HG03354 (cell line): ENCODE results near the gene MREG.
"Not testable (repeated sequence)": the region's sequence is repeated elsewhere in the genome, so short reads cannot be mapped to it uniquely, and the experiment has no call there.

Experiments used
- ATAC-seq: cut with Tn5 transposase; IDR thresholded peaks from one replicate; pipeline ENCODE4 v1.9.1; 2021; ENCODE audit warnings: mild to moderate bottlenecking; ENCODE audit not compliant: unreplicated experiment, poor library complexity, severe bottlenecking

The MREG gene

DNA sequence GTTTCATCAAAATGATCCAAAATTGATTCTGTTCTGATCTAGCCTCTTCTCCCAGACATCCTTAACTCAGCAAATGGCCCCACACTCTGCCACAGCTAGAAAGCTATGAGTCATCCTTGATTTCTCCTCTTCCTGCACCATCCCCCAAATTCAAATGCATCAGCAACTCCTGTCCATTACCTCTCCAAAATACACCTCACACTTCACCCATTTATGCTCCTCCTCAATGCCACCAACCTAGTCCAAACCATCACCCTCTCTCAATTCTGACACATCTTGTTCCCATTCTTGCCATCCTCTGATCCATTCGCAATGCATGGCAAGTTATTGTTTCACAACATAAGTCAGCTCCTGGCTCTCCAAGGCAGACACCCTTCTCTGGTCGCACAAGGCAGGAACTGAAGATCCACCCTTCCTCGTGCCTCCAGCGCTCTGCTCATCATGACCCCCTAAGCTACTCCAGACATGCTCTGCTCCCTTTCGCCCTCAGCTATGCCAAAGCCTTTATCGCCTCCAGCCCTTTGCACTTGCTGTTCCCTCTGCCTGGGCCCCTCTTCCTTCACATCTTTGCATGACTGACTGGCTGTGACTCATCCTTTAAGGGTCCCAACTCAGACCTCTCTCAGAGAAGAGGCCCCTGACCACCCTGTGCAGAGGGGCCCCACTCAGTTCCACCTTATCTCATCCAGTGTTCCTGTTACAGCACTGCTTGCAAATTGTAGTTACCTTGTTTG is 83.6 kb downstream of the MREG start:
- no peak for ATAC-seq

DNA sequence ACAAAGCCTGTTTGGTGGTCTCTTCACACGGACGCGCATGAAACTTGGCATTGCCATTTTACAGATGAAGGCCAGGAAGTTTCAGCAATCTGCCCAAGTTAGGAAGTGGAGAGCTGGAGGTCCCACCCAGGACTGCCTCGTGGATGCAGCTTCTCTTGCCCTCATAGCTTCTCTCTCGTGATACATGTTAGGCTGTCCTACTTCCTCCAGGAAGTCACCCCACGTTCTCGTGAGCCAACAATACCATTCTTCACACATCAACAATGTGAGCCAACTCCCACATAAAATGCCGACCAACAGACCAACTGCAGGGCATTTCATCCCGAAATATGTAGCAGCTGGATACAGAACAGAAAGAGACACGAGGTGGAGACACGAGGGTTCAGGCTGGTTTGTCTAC is 85.3 kb downstream of the MREG start:
- no peak for ATAC-seq

DNA sequence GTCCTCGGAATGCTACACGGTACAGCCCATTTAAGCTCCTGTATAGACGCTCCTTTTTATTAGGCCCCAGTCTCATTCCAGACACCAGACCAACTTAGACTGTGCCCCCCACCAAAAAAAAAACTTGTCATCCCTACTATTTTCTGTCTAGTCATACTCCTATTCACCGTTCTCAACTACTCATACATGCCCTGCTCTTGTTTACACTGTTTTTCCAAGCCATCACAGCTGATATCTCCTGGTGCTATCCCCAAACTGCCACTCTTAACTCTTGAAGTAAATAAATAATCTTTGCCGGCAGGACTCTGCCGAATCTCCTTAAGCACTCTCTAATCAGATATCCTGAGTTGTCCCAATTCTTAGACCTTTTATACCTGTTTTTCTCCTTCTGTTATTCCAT is 86.4 kb downstream of the MREG start:
- not testable (repeated sequence) for ATAC-seq

DNA sequence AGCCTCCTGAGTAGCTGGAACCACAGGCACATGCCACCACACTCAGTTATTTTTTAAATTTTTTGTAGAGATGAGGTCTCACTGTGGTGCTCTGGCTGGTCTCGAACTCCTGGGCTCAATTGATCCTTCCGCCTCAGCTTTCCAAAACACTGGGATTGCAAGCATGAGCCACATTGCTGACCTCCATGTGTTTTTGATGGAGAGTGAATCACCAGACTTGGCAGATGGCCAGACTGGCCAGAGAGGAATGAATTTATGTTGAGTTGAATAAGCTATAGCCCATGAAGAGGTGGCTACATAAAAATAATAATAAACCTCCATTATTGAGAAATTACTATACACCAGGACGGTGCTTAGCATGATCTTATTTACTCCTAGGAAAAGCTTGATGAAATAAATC is 91.5 kb downstream of the MREG start:
- no peak for ATAC-seq

DNA sequence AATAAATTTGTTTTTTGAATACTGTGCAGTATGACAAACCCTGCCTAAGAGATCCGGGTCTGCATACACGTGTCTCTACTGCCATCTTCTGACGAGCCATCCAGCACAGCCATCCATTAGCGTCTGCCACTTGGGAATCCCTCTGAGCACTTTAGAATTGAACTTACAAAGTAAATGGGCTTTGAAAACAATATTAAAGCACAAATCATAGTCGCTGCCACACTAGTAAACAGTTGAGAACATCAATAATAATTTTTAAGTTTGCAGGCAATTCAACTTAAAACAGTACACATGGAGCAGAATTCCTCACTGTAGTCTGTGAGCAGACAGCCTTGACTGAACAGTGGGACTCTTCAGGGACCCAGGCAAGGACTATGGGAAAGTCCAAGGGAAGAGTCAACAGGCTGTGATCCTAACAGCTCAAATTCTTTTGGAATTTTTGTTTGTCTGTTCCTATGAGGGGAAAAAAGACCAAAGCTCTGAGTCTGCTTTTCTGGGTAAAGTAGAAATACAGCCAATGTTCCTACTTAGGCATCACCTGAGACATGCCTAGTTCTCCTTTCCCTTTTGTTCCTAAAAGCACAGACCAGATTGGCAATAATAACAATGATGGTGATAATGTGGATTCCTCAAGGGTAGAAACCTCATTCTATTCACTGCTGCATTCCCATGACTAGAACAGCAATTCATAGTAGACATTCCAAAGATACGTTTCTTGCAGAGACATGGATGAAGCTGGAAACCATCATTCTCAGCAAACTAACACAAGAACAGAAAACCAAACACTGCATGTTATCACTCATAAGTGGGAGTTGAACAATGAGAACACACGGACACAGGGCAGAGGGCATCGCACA is 92.9 kb downstream of the MREG start:
- ATAC-seq: peak; percentile 64

DNA sequence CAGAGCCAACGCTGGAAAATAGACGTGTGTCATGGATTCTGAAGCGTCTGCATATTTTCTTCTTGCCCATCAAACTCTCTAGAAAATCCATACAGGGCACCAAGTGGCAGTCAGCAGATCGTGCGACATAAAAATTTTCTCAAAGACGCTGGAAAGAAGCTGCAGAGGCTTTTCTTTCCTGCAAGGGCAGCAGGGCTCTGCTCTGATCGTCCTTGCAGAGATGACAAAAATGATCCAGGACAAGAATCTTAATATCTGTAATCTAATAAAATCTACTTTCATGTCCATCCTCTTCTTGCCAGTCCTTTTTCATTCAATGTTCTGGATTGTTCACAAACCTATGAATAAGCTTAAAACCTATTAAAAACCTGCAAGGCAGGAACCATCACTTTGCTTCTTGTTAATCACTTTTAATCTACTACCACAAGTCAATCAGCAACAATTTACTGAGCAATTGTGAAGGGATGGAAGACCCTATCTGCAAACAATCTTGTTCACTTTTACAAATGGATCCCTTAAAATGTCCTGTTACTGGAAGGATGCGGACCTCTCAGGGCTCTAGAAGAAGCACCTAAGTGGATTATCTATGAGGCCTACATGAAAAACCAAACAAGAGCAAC is 93.6 kb downstream of the MREG start:
- ATAC-seq: no peak

DNA sequence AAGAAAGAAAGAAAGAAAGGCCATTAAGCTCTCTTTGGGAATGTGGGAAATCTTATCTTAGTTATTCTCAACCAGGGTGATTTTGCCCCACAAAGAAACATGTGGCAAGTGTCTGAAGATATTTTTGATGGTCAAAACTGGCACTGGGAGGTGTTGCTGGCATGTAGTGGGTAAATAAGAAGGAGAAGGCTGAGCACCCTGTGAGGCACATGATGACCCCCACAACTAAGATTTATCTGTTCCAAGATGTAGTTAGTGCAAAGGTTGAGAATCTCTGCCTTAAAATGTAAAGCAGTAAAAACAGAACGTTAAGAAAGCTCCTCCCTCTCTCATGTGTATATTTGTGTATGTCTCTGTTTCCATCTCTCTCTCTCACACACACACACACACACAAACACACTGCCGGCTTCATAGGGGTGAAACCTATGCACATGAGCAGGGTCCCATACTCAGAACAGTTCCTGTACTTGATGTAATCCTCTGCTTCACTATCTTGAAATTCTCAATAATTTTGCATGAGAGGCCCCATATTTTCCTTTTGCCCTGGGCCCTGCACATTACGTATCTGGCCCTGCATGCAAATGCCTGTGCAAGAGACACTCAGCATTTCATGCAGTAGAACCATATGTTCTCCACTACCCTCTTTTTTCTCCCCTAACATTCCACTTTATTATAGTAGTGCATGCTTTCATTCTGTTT is 94.3 kb downstream of the MREG start:
- ATAC-seq: no peak

DNA sequence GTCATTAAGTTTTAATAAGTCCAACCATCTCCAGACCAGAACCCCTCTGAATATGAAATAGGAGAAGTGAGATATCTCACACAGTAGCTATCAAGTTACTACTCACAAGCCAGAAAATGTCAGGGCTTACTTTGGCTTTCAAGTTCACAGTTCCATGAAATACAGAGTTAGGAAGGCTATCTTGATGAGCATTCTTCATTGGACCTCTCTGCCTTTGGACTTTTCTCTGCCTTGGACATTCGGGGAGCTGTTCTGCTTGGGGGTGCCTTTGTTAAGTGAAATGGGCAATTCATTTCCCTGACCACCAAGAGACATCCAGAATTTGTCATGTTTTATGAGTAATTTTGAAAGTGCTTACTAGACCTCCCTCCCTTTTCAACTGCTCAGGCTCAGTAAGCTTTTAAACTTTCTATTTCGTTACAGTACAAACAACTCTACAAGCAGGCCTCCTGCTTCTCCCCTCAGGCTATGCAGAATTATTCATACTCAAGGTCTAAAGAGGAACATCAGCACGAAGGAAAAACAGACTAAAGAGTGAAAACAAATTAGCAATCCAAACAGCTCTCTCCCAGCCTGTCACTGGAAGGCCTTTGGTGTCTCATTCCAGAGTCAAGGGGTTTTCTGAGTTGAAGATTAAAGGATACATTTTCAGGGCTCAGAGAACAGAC is 95.3 kb downstream of the MREG start:
- peak; percentile 80 for ATAC-seq

DNA sequence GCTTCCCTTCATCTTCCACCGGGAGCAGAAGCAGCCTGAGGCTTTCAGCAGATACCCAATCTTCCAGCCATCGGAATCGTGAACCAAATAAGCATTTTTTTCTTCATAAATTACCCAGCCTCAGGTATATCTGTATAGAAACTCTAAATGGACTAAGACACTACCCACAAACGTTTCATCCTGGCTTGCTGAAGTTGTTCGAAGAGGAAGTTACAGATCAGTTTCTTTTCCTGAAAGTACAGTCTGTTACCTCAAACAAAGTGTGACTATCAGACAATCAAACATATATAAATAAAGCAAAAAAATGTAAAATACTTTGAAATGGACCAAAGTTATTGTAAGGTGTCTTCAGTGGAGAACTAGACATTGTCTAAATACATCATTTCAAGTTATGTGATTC is 97.9 kb downstream of the MREG start:
- ATAC-seq: no peak

DNA sequence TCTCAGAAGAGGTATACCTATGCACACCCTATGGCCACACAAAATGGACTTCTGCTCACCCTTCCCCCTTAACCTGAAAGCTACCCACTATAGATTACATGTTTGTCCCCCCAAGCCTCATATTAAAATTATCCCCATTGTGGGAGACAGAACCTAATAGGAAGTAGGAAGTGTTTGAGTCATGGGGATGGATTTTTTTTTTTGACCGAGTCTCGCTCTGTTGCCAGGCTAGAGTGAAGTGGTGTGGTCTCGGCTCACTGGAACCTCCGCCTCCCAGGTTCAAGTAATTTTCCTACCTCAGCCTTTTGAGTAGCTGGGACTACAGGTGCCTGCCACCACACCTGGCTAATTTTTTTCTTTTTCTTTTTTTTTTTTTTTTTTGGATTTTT is 98.6 kb downstream of the MREG start:
- ATAC-seq: no peak

DNA sequence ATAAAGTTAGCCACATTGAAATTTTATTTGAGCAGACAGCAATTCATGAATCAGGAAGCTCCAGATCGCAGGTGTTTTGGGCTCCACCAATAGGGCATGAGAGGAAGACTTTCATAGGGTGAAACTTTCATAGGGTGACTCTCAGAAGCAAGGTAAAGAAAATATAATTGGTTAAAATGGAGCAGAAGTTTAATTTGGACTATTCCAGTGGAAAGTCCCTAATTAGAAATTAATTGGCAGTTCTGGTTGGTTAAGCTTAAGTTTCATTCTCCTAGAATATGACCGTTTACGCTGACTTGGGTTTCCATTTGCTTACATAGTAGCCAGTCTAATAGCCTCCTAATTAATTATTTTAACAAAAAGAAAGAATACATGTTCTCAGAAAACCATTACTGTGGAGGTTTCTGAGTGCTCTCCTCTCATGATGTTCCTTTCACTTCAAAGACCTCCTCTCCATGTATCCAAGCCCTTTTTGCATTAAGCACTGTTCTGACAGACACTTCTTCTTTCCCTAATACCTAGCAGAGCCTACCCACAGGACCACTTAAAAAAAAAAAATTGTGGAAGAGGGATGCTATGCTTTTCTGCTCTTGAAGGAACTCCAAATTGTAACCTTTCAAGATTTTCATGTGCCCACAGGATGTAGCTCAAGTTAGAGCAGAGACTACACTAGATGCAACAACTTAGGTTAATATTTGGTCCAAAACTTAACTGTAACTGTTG is 99.1 kb downstream of the MREG start:
- no peak for ATAC-seq

DNA sequence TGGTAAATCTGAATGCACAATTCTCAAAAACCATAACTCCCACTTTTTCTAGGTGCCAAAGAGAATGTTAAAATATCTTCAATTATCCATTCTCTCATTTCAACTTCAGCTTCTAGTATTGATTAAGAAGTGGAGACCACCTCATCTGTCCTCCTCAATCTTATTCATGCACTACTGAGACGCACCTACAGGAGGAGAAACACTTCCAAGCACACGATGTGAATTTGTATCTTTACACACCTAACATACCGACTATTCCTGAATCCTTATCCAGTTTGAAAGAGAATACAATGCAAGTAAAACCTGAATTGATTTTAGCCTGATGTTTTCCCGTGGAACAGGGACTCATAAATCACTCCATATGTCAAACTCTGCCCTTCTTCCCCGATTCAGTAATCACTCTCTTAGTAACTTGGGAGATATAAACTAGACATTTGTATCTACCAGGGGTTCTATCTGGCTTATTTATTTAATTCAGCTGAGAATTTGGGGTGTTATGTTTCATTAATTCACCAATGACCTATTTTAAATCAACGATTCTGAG is 101.0 kb downstream of the MREG start:
- ATAC-seq: no peak

DNA sequence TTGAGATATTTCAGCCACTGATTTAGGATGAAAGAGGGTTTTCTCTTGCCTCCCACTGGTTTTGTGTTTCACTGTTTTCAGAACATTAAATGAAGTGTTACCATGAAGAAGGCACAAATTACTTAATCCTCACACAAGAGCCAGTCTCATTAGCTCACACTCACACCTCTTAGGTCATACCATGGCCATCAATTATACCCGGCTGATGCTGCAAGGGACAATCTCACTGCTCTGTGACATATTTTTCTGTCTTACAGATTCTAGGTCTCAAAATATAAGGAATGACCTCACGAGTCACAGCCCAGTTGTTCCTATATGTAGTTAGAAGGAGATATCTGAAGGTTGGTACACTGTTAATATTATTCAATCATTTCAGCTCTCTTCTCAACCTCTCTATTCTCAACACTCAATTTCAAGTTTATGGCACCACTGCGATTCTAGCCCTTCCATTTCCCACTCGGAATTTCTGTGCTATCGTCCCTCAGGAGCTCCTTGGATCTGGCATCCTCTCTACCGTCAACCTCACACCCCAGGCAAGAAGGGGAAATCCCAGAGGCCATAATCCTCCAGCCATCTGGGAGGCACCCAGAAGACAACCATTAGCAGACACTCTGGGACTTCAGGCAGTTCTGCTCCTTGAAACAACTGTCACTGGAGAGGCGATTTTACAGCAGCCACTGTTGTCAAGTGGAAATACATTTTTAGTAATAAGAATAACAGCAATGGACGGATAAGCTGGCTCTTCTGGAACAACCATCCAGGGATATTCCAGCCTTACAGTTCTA is 101.9 kb downstream of the MREG start:
- no peak for ATAC-seq

DNA sequence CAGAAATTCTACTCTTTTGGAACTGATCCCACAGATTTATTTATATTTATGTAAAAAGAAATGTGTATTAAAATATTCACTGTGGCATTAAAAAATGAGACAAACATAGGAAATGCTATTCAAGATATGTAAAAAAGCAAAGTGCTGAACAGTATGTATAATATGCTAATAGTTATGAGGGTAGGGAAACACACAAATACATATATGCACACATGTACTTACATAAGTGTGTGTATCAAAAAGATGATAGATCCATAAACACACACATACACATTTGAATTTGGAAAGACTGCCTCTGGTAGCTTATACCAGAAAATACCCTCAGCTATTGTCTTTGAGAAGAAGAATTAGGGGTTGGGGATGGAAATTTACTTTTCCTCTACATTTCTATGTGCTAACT is 103.2 kb downstream of the MREG start:
- ATAC-seq: no peak

DNA sequence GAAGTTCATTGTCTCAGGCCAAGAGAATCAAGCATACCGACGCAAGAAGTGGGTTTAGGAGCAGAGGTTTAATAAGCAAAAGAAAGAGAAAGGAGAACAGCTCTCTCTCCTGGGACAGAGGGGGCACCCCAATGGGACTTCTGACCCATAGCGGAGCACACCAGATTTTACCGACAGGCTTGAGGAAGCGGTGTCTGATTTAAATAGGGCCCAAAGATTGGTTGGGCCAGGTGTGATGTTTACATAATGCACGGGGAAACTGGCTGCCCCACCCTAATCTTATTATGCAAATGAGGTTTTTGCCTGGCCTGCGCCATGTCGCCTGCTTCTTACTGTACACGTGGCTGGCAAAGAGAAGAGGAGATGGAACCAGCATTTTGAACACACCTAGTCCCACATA is 106.2 kb downstream of the MREG start:
- ATAC-seq: no peak

DNA sequence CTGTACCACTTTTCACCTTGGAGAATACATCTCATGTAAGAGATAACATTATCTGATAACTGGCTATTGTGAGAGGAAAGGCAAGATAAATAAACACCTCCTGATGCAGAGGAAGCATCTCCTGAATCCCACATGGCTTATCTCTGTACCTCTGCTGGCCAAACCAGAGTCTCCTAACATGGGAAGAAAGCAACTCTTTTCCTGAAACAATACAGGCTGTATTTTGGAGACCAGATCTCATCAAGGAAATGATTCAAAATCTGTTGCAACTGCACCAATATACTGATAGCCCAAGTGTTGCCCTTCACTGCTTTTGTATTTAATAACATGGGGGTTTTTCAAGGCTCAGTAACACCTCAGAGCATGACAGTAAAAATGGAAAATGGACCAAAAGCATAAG is 106.9 kb downstream of the MREG start:
- ATAC-seq: no peak

DNA sequence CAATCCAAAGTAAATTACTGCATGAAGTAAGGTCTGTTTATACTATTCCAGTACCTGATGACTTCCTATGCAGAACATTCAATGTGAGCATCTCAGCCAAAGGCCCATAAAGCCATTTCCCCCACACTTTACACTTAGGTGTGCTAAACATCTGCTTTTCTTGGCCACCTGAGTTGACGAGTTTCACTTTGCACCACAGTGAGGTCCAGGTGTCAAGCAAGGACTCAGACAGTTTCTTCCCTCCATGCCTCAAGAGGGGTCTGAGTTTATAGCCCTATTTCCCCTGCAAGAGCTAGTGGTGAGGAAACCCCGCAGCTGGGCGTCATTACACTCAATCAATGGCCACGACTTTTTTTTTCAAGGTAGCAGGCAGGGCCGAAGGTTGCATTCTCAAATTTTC is 107.7 kb downstream of the MREG start:
- no peak for ATAC-seq

DNA sequence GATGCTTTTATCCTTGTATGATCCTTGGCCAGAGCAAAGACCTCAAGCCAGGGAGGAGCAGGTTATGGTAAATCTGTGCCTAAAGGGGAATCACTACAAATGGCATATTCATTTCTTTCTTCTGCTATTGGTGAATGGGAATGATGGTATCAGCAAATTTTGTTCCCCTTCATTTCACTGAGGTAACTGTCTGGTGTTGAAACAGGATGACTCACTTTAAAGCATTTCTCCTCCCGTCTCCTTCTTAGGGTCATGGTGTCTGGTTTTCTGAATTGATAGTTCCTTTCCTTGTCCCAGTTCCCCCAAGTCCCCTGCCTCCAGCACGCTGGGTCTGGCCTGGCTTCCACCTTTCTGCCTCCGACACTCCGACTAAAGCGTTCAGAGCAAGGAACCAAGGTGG is 109.2 kb downstream of the MREG start:
- no peak for ATAC-seq
